NAMALWA (cell line): ENCODE measurements around the gene ATP6V1C2.

ENCODE experiments used
- DNase-seq: peaks from one replicate; pipeline ENCODE4 v3.0.0-alpha.2; 2015; ENCODE audit warnings: low spot score

Gene ATP6V1C2

DNA sequence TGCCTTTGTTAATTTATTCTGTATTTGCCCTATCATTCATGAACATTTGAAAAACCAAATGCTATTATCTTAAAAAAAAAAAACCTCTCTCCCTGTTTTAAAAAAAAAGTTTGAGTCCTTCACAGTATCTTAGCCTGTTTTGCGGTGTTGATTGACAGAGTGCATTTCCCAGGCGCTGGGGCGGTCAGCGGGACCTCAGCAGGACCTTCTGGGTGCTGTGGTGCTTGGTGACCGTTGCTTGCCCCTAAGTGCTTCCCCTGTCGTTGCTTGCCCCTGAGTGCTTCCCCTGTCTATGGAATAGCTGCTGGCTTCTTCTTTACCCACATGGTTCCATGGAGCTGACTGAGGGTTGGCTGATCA is 12.1 kb downstream of the ATP6V1C2 start:
- no peak for DNase-seq

DNA sequence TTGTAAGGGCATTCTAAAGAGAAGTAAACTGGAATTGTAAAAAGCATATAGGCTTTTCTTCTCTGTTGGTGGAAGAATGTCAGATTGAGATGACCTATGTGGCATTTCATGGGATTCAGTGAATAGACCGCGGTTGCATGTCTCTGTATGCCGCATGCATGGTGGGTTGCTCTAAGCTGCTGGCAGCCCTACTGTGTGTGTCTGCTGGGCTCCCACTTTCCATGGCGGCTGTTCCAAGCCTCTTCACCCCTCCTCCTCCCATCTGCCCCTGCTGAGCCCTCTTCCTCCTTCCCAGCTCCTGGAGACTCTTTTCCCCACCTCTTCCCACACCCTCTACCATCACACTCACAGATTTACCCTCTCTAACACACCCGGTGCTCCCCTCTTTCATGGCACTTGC is 12.6 kb downstream of the ATP6V1C2 start:
- DNase-seq: no peak

DNA sequence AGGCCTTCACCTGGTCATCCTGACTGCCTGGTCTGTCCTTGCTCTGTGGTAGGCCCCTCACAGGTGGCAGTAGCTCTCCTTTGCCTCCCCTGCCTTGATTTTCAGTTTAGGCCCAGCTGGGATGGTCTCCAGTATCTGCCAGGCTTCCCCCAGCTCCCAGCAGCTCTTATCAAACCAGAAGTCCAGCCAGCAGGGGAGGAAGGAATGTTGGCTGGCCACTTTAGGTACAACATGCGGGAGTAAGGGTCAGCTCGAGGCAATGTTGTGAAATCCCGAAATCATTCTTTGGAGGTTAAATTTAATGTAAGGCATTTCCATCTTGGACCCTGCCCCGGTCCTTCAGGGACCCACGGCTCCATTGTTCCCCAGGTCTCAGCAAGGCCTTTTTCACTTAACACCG is 16.8 kb downstream of the ATP6V1C2 start:
- DNase-seq: no peak

DNA sequence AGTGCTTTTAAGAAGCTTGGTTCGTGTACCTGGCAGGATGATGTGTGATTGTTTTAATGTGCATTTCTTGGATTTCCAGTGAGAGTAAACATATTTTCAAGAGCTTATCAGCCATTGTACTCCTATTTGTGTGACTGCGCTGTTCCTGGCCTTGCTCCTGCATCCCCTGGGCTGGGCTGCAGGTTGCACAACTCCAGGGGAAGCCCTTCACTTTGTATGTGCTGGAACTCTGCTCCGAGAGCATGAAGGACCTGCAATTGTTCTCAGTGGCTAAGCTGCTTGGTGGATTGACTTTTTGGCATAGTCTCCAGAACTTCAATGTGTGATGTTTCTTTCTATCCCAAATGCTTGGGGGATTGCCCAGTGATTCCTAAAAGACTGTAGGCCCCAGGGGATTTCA is 18.8 kb downstream of the ATP6V1C2 start:
- DNase-seq: no peak

DNA sequence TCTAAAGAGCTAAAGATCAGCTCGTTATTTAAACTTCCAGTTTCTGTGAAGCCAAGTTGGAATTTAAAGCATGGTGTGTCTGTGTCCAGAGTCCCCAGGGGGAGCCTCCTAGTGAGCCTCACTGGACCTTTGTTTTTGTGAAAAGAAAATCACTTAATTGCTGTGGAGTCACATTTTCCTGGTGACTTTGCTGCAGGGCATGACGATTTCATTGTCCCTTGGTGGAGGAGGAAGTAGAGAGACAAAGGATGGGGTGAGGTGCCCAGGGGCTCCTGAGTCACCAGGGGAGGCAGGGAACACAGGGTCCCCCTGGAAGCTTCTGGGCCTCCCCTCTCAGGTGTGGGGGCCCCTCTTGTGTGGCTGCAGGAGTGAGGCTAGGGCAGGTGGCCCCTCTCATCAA is 19.7 kb downstream of the ATP6V1C2 start:
- DNase-seq: no peak

DNA sequence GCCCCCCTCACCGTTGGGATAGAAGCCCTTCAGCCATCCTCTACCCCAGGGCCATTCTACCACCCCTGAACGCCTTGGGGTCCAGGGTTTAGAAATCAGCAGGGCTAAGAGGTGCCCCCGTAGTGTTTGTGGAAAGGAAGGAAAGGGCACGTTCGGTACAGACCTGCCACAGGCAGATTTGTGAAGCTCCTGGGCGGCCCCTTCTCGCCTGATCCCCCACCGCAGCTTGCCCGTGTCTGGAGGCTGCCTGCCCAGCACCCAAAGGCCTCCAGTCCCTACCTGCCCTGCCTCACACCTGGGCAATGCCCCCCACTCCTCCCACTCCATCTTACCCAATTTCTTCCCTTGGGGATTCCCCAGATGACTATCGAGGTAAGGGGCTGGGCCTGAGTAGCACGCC is 21.2 kb downstream of the ATP6V1C2 start:
- no peak for DNase-seq

DNA sequence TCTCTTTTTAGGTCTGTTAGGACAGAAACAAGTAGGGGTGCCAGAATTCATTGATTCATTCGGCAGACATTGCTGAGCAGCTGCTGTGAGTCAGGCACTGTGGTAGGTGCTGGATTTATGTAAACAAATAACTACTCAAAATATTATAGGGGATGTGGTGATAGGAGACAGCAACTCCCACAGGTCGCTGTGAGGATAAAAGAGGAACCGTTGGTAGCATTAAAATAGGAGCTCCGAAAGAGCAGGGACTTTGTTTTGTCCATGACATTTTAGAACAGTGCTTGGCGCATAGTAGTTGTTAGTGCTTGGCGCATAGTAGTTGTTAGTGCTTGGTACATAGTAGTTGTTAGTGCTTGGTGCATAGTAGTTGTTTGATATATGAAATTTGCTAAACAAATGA is 29.2 kb downstream of the ATP6V1C2 start:
- no peak for DNase-seq

DNA sequence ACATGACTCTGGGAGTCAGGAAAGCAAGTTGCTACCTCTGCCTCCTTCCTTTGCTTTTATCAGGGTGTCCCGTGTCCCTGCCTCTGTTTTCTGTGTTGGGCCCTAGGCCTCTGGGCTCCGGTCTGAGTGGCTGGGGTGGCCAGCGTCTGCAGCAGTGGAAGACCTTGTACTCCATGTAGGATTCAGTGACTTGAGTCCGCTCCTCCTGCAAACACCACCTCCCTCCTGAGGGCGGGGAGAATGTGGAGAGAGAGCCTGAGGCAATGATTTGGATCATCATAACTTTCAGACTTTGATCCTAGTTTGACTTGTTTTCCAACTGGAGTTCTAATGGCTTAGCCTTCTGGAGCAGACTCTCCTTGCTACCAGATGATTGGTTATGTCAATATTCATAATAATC is 30.8 kb downstream of the ATP6V1C2 start:
- no peak for DNase-seq

DNA sequence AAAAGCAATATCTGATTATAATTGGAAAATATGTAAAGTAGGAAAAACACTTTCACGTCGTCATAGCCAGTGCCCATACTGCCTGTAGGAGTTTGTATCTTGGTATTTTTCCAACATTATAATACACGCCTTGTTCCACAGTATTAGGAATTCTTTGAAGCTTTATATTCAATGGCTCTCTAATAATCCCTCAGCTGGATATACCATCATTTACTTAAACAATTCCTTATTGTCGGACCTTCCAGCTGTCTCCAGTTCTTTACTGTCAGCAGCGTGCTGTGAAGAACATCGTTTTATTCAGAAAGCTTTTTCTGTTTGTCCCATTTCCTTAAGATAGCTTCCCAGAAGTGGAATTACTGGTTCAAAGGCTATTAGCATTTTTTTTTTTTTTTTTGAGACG is 31.7 kb downstream of the ATP6V1C2 start:
- no peak for DNase-seq

DNA sequence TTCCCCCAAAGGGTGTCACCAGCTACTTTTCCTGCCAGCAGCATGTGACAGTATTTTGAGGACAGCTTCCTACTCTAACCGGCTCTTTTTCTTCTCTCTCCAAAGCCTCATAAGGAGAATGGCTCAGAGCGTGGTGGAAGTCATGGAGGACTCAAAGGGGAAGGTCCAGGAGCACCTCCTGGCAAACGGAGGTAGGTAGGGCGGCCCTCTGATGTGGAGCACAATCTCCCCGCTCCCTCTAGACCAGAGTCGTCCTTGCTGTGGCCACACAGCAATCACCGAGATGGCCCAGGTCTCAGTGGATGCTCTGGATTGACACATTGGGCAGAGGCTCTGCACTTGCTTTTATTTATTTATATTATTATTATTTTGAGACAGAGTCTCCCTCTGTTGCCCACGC is 32.4 kb downstream of the ATP6V1C2 start:
- no peak for DNase-seq

DNA sequence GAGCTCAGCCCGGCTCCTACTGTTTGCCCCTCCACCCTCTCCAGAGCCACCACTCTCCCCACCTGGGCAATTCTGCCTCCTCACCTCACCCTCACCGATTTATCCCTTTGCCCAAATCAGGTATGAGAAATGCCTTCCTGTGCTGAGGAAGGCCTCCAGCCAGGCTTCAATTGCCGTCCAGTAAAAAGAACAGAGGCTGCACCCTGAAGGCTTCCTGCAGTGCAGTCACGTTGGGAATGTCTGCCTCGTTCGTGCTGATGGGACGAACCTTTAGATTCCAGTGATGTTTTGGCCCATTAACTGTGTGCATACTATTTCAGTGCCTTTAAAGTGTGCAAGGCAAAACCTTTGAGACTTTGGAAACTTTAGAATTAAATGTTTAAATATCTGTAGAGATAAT is 34.2 kb downstream of the ATP6V1C2 start:
- no peak for DNase-seq

DNA sequence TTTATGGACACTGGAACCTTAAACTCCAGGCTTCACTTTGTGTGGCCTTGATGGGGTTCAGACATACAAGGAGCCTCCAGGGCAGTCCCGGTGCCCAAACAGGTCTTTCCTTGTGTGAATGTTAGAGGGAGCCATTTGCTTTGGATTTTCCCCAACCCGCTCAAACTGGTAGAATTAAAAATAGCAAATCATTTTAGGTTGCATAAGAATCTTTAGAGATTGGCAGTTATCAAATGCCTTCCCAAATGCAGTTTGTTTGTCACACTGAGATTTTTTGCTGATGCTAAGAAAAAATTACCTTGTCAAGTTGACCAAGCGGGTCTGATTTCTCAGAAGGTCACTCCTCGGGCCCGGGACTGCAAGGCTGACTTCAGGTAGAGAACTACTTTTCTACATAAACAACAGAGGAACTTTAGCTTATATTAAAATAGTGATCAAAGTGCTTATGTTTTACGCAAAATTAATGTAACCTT is 36.4 kb downstream of the ATP6V1C2 start:
- no peak for DNase-seq

DNA sequence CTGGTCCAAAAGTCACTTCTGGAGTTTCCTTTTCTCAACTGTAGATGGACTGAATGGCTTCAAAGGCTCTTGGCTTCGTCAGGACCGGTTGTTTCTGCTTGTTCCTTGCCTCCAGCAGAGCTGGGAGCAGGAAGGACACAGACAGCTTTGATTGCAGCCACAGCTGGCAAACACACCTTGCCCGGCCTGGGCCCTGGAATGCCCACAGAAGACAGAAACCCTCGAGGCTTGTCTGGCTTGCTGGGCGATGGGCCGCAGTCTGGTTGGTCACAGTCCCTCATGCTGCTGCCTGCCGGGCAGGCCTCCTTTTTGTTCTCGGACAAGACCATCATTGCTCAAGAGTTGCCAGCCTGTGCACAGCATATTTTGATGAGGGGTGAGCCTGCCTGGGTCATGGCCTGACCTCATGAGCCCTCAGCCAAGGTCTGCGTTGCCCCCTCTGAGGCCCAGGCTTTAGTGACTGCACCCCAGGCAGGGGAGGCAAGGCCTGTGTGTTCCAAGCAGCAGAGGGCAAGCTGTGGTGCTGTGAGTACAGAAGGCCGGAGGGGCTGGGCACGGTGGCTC is 37.8 kb downstream of the ATP6V1C2 start:
- DNase-seq: no peak

DNA sequence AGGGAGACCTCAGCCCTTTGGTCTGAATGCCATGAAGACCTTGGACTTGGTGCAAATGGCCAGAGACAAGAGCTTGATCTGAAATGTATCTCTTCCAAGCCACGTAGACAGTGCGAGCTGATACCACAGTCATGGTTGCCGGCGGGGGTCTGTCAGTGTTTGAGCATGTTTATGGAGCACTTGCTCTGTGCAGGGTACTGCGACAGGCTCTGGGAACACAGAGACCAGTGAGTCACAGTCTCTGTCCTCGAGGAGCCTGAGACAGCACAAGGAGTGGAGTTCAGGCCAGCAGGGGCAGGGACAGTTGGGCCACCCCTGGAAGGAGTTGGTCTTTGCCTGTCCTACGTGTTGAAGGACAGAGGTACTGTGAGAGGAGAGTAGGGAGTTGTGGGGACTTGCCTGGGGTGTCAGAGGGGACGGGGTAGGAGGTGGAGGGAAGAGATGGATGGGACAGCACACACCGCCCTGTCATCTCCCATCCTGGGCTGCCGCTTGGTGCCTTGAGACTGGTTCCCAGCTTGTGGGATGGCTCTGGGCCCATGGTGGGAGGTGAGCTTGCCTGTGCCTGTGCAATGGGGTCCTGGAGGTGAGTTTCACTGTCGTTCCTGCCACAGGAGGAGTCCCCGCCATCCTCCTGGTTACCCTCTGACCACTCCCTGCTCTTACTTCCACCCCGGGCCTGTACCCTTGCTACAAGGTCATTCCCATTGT is 39.5 kb downstream of the ATP6V1C2 start:
- DNase-seq: no peak

DNA sequence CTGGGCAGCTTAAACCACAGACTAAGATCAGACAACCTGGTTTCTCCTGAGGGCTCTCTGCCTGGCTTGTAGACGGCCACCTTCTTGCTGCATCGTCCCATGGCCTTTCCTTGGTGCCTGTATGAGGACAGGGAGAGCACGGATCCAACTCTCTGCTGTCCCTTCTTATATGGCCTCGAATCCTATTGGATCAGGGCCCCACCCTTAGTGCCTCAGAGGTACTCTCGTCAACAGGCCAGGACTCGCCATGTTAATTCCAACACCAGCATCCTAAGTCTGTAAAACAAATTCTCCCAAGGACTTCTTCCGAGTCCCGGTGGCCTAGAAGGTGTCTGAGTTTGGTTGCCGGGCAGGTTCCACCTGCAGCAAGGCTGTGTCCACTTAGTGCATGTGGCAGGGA is 40.2 kb downstream of the ATP6V1C2 start:
- DNase-seq: no peak

DNA sequence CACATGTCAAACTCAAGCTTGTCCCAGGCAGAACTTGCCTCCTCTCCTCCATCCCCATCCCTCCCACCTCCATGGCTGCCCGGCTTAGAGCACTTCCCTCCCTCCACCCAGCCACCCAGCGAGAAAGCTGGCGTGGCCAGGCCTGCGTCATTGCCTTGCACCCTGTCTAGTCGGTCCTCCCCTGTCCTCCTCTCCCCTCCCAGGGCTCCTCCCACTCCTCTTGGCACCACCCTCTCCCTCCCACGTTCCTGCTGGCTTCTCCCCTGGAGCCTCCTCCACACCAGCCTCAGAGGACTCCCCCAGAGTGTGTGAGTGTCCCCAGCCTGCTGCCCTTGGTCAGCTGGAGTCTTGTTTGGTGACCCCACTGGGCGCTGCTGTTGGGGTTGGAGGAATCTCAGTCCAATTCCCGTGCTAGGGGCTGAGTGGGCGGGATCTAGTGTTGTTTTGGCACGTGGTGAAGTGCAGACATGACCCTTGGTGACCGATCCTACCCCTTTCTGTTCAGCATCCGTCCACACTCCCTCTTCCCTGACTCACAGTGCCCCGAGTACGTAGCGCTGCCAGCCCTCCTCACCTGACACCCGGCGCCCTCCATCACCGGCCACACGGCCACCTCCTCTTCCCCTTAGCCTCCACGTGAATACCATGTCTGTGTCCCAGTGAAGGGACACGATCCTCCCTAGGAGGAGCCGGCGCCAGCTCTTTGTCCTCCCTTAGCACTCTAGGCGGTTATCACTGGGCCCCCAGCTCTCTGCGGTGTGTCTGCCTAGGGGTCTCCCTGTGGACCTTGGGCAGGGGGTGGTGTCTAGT is 41.4 kb downstream of the ATP6V1C2 start:
- DNase-seq: no peak

DNA sequence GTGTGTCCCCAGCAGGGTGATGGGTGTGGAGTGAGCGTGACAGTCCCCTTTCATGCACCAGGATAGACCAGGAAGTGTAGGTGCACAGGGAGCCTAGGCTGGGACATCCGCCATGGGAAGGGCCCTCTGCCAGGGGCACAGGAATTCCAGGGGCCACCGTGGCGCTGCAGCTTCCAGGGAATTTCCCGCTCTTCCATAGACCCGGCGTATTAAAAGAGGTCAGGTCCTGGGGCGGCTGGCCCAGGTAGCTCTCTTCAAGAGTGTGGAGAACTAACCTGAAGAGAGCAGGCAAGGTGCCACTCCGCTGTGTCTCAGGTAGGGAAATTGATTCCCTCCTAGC is 42.0 kb downstream of the ATP6V1C2 start:
- no peak for DNase-seq

DNA sequence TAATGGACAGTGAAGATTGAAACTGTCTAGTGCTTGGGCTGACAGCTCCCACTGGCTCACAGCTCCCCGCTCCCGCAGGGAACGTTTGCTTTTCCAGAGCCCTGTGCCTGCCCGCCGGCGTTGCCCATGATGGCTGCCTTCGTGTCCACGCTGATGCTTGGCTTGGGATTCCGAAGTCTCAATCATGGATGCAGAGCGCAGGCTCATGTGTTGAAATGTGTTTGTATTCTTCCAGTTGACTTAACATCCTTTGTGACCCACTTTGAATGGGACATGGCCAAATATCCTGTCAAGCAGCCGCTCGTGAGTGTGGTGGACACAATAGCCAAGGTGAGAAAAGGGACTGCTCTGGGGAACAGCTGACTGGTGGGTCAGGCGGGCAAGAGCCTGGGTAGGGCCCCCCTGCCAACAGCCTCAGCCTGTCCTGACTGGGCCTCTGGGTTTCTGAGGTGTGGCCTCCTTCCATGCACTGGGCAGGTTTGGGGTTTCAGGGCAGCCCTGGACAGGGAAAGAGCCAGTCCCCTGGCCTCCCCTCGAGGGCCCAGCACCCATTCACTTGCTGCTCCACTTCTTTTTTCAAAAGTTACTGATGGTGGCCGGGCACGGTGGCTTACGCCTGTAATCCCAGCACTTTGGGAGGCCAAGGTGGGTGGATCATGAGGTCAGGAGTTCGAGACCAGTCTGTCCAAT is 42.8 kb downstream of the ATP6V1C2 start:
- DNase-seq: no peak

DNA sequence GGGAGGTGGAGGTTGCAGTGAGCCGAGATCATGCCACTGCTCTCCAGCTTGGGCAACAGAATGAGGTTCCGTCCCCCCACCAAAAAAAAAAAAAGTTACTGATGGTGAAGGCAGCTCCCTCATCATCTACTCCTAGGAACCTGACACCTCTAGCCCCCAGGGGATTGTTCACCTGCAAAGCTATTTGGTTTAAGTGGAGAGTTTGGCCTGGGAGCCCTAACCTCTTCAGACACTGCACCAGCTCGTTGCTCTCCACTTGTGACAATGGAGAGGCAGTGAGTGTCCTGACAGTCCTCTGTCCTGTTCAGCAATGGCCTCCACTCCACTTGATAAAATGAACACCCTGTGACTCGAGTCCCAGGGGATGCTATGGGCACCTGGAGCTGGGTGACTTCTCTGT is 43.5 kb downstream of the ATP6V1C2 start:
- DNase-seq: no peak

DNA sequence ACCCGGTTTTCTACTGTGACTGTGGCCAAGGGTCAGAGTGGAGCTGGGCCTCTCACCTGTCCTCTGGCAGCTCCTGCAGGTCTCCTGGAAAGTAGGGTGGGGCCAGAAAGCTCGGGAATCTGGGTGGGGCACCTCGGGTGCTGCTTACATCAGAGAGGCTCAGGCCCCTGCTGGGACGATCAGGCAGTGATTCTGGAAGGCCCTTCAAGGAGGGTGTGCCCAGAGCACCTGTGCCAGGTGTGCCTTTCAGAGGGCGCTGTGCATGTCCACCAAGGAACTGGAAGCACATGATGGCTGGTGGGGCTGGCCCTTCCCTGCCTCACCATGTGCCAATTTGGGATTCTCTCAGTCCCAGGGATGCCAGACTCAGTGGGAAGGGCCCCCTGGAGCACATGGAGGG is 44.0 kb downstream of the ATP6V1C2 start:
- DNase-seq: no peak

DNA sequence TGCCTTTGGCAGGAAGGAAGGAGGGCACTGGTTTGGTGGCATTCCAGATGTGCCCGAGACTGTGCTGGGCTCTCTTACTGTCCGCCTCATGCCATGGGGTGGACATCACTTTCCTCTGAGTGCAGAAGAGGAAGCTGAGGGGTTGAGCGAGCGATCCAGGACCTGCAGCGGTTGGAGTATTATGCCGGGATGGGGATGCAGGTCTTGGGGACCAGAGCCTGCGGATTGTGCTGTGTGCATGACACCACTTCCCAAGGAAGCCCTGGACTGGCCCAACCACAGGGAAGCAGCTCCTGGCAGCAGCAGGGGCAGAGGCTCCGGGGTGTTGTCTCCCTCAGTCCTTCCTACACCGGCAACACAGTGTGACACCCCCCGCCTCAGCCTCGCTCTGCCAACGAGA is 44.5 kb downstream of the ATP6V1C2 start:
- no peak for DNase-seq

DNA sequence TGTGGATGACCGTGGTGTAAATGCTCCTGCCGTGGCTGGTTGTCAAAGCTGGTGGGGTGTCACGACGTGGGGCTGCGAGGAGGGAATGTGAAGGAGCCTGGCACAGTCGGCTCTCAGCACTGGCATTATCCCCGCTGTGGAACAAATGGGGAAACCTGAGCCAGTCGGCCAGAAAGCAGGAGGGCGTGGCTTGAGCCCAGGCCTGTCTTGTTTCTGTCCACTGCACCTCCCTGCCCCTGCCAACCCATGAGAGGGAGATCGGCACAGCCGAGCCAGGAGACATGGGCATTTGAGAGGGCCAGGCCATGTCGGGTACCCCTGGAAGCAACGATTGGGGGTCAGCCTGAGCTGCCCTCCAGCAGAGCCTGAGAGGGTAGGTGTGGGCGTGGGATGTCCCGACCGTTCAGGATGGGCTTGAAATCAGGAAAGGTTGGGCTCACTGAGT is 46.7 kb downstream of the ATP6V1C2 start:
- no peak for DNase-seq
